Ovary (tissue), 3 donors: ENCODE data around the gene DPF3.

Experiments
- POLR2A ChIP-seq: fragments of 450-650 bp; IDR thresholded peaks from one replicate; pipeline ENCODE4 v1.6.1; 2017; ENCODE audit warnings: antibody characterized with exemption, mild to moderate bottlenecking, moderate library complexity
- TF ChIP-seq, protein P1 (sequence below), 3 donors: fragments of 450-650 bp in 2 of 3; fragments of 200-600 bp in 1 of 3; IDR thresholded peaks; one replicate each; pipeline versions ENCODE4 v1.5.1 to v1.8.0; 2016 to 2022; ENCODE audit warnings: antibody characterized with exemption in 3 of 3, mild to moderate bottlenecking in 1 of 3
- donor health status: DM: no; HTN: no; CAD: no.

DNA sequence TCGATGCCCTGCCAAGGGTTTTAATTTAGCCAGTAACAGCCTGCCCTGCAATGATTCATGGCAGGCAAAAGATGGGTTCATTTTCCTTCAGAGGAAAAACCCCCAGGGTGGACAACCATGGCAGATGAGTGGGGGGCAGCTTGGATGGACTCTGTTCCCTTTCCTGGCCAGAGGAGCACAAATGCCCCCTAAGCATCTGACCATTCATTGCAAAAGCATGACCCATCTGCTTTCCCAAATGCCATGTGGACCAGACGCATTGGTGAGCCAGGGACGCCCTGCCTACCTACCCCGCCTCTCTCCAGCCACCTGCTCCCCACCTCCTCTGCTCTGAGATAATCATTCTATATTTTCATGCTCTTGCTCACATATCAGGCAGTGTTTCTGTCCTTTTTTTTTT lies 281.9 kb downstream of the DPF3 start:
- no peak for TF ChIP-seq POLR2A
- TF ChIP-seq, protein P1, sequence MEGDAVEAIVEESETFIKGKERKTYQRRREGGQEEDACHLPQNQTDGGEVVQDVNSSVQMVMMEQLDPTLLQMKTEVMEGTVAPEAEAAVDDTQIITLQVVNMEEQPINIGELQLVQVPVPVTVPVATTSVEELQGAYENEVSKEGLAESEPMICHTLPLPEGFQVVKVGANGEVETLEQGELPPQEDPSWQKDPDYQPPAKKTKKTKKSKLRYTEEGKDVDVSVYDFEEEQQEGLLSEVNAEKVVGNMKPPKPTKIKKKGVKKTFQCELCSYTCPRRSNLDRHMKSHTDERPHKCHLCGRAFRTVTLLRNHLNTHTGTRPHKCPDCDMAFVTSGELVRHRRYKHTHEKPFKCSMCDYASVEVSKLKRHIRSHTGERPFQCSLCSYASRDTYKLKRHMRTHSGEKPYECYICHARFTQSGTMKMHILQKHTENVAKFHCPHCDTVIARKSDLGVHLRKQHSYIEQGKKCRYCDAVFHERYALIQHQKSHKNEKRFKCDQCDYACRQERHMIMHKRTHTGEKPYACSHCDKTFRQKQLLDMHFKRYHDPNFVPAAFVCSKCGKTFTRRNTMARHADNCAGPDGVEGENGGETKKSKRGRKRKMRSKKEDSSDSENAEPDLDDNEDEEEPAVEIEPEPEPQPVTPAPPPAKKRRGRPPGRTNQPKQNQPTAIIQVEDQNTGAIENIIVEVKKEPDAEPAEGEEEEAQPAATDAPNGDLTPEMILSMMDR (IDR thresholded peaks at IDR 0.05) = no peak
